Mononuclear cell (primary cell): Measurements from ENCODE around the gene ZMIZ2. TPM values are rescaled to one million over a fixed set of nuclear protein-coding genes. Genes with fewer than 3 reads are reported as not detected.
"Not testable (repeated sequence)": the region's sequence is repeated elsewhere in the genome, so short reads cannot be mapped to it uniquely, and the experiment has no call there.

Source experiments
- H3K27me3 ChIP-seq: 2 replicates; pipeline ENCODE4 v1.6.0; 2011; ENCODE audit warnings: low read length, control low read depth; ENCODE audit not compliant: insufficient read depth
- H3K4me1 ChIP-seq: 2 replicates; pipeline ENCODE4 v1.5.1; 2011; ENCODE audit warnings: mild to moderate bottlenecking, low read length, control low read depth; ENCODE audit not compliant: insufficient read depth
- H3K4me3 ChIP-seq: 2 replicates; pipeline ENCODE4 v1.5.1; 2011; ENCODE audit warnings: mild to moderate bottlenecking, low read length, moderate library complexity
- H3K9me3 ChIP-seq: 2 replicates; pipeline ENCODE4 v1.5.1; 2011; ENCODE audit warnings: low read depth, mild to moderate bottlenecking, control low read depth, low read length
- total RNA-seq: library from RNA; depleted of rRNA; stranded (reverse); fragments of >200 nt; gene quantifications from one replicate; pipeline ENCODE4 v1.2.3, GENCODE V29; 2012

Gene ZMIZ2
- total RNA-seq, result 16.7 TPM

- H3K27me3 ChIP-seq, result no peaks in the 10 kb centered on the region
- H3K4me3 ChIP-seq, result peak within 1 kb of the TSS; percentile 63
- H3K9me3 ChIP-seq, result no peaks in the 10 kb centered on the region
- peaks cover 48% of the 10 kb centered on the region for H3K4me1 ChIP-seq
These were observed at the start of gene ZMIZ2 for GRCh38 chr7:44748045-44748947. ZMIZ2 (plus strand) TSS chr7:44748847; CDS start chr7:44756250, 7,403 bp downstream.

- not testable (repeated sequence) for H3K4me1 ChIP-seq, H3K9me3 ChIP-seq, H3K27me3 ChIP-seq, H3K4me3 ChIP-seq
These were observed 49.0 kb upstream of the ZMIZ2 start for GRCh38 chr7:44699598-44699997.

- Histone ChIP-seq H3K4me3 (no peak overlapping the region), H3K27me3 (no peaks in the 10 kb centered on the region), H3K9me3 (no peaks in the 10 kb centered on the region), H3K4me1 (no peaks in the 10 kb centered on the region)
These were observed 48.3 kb upstream of the ZMIZ2 start for GRCh38 chr7:44700322-44700721.

- H3K27me3 ChIP-seq, H3K4me1 ChIP-seq, H3K4me3 ChIP-seq, H3K9me3 ChIP-seq: not testable (repeated sequence)
These were observed 45.3 kb upstream of the ZMIZ2 start for GRCh38 chr7:44703391-44703790.

DNA sequence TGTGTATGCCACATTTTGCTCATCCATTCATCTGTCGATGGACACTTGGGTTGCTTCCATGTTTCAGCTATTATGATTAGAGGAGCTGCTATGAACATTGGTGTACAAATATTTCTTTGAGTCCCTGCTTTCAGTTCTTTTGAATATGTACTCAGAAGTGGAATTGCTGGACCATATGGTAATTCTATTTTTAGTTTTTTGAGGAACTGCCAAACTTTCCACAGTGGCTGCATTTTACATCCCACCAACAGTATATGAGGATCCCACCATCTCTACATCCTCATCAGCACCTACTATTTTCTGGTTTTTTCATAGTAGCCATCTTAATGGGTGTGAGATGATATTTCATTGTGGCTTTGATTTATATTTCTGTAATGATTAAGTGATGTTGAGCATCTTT is 44.7 kb upstream of the ZMIZ2 start:
- no peaks in the 10 kb centered on the region for H3K9me3 ChIP-seq
- no peaks in the 10 kb centered on the region for H3K27me3 ChIP-seq
- no peak overlapping the region for H3K4me3 ChIP-seq
- H3K4me1 ChIP-seq, result no peaks in the 10 kb centered on the region

DNA sequence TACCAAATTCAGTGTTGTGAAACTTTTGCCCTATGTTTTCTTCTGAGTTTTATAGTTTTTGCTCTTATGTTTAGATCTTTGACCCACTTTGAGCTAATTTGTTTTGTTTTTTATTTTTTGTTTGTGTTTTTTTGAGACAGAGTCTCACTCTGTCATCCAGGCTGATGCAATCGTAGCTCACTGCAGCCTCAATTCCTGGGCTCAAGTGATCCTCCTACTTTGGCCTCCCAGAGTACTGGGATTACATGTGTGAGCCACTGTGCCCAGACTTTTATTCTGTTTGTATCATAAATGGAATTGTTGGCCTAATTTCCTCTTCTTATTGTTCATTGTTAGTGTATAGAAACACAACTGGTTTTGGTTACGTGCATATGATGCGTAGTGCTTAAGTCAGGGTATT is 43.2 kb upstream of the ZMIZ2 start:
- Histone ChIP-seq H3K27me3 (no peaks in the 10 kb centered on the region), H3K4me3 (no peak overlapping the region), H3K9me3 (no peaks in the 10 kb centered on the region), H3K4me1 (no peaks in the 10 kb centered on the region)

- Histone ChIP-seq H3K9me3 (no peaks in the 10 kb centered on the region), H3K4me3 (no peak overlapping the region), H3K27me3 (no peaks in the 10 kb centered on the region), H3K4me1 (no peaks in the 10 kb centered on the region)
These were observed 41.7 kb upstream of the ZMIZ2 start for GRCh38 chr7:44706788-44707557.

GRCh38 chr7:44707558-44708230 is 41.0 kb upstream of the ZMIZ2 start:
- H3K4me3 ChIP-seq, result no peak overlapping the region
- H3K27me3 ChIP-seq, result no peaks in the 10 kb centered on the region
- no peaks in the 10 kb centered on the region for H3K9me3 ChIP-seq
- H3K4me1 ChIP-seq, result no peaks in the 10 kb centered on the region

- H3K27me3 ChIP-seq, result no peaks in the 10 kb centered on the region
- no peak overlapping the region for H3K4me3 ChIP-seq
- H3K4me1 ChIP-seq, result no peaks in the 10 kb centered on the region
- no peaks in the 10 kb centered on the region for H3K9me3 ChIP-seq
These were observed 39.4 kb upstream of the ZMIZ2 start for GRCh38 chr7:44709011-44709915.

DNA sequence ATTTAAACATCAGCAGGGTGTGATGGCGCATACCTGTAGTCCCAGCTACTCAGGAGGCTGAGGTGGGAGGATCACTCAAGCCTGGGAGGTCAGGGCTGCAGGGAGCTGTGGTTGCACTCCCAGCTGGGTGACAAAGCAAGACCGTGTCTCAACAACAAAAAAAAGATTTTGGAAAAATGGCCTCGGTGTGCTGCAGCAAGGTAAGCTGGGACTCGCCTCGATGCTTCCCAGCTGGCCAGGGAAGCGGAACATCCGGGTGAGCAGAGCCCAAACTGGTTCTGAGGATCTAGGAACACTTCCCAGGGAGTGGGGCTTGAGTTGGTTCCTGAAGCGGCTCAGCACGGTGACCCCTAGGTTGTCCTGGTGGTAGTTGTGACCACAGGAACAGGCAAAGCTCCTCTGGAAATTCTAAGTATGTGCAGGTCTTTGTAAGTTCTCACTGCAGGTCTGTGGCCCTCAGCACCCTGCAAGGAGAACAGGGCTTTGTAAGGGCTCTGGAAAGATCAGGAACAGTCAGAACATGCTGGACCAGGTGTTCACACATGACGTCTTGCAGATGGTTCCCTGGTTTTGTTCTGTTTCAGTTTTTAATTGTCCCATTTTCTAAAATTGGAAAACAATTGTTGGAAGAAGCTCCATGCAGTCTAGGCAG is 38.6 kb upstream of the ZMIZ2 start:
- H3K9me3 ChIP-seq, result no peaks in the 10 kb centered on the region
- no peaks in the 10 kb centered on the region for H3K27me3 ChIP-seq
- H3K4me1 ChIP-seq, result no peaks in the 10 kb centered on the region
- no peak overlapping the region for H3K4me3 ChIP-seq

- no peaks in the 10 kb centered on the region for H3K9me3 ChIP-seq
- no peak overlapping the region for H3K4me3 ChIP-seq
- H3K27me3 ChIP-seq, result no peaks in the 10 kb centered on the region
- H3K4me1 ChIP-seq, result no peaks in the 10 kb centered on the region
These were observed 37.1 kb upstream of the ZMIZ2 start for GRCh38 chr7:44711528-44711927.

DNA sequence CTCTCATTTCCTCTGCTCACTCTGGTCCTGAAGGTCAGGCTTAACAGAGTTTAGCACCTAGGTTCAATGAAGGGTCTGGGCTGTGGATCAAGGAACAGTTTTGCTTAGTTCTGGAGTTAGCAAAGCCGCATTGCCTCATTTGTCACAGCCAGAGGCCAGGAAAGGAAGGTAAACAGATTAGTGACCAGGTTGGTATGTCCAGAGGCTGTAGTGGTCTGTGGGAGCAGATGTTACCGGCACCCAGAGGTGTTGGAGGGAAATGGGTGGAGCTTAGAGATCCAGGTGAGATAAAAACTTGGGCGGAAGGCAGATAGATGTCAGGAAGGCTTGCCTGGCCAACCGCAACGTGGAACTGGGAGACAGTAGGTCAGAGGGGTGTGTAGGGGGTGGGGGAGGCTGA is 36.6 kb upstream of the ZMIZ2 start:
- Histone ChIP-seq H3K27me3 (no peaks in the 10 kb centered on the region), H3K9me3 (no peaks in the 10 kb centered on the region), H3K4me3 (no peak overlapping the region), H3K4me1 (no peaks in the 10 kb centered on the region)

DNA sequence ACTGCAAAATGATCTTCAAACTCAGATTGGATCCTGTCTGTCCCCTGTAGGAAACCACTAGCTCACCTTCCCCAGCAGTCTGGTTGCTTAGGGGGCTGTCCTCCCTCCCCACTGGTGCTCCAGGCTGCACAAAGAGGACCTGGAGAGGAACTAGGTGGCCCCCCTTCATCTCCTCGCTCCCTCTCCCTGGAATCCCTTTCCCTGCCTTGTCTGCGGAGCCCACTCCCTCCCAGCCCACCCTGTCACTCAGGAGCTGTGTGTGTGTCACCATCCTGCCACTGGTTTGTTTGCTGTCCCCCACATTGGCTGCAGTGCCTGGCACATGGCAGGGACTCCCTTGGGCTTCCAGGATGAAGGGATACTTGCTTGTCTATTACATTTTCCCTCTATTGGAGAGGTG is 35.5 kb upstream of the ZMIZ2 start:
- H3K4me3 ChIP-seq, result no peak overlapping the region
- H3K27me3 ChIP-seq, result no peaks in the 10 kb centered on the region
- no peaks in the 10 kb centered on the region for H3K4me1 ChIP-seq
- no peaks in the 10 kb centered on the region for H3K9me3 ChIP-seq
